Keratinocyte (primary cell): Measurements from ENCODE around the gene NAT10. TPM values are rescaled to one million over a fixed set of nuclear protein-coding genes. Genes with fewer than 3 reads are reported as not detected.
A peak's percentile ranks its signal among the peaks of the same experiment; 100 is the strongest.
"Not testable (repeated sequence)": the region's sequence is repeated elsewhere in the genome, so short reads cannot be mapped to it uniquely, and the experiment has no call there.

Experiments used
- DNase-seq: peaks from one replicate; pipeline ENCODE4 v3.0.0-alpha.2; 2011; ENCODE audit warnings: low read depth, missing footprints, low spot score
- FAIRE-seq: peaks from 2 replicates; lab custom pipeline; 2011; peaks lifted over from hg19 to GRCh38; lab: Jason Lieb, UNC
- H2AFZ ChIP-seq: 2 replicates; pipeline ENCODE4 v1.6.0; 2012; ENCODE audit warnings: low read length, control low read depth, inconsistent platforms; ENCODE audit not compliant: control insufficient read depth
- H3K27ac ChIP-seq: 2 replicates; pipeline ENCODE4 v1.5.1; 2011; ENCODE audit warnings: low read length; ENCODE audit not compliant: control insufficient read depth, insufficient read depth
- H3K27me3 ChIP-seq: 3 replicates; pipeline ENCODE4 v1.6.0; 2011; ENCODE audit warnings: low read length; ENCODE audit not compliant: control insufficient read depth, insufficient read depth; ENCODE audit errors: extremely low read depth
- H3K36me3 ChIP-seq, 2 experiments: 2 replicates in 1 of 2; 3 replicates in 1 of 2; pipeline ENCODE4 v1.5.1; 2011; ENCODE audit warnings: low read length in 2 of 2, mild to moderate bottlenecking in 1 of 2; ENCODE audit not compliant: control insufficient read depth in 2 of 2, insufficient read depth in 2 of 2; ENCODE audit errors: extremely low read depth in 1 of 2
- H3K4me1 ChIP-seq: 3 replicates; pipeline ENCODE4 v1.5.1; 2011; ENCODE audit warnings: low read length; ENCODE audit not compliant: control insufficient read depth, insufficient read depth; ENCODE audit errors: extremely low read depth
- H3K4me2 ChIP-seq: 3 replicates; pipeline ENCODE4 v1.6.0; 2011; ENCODE audit warnings: low read depth, low read length; ENCODE audit not compliant: control insufficient read depth, insufficient read depth; ENCODE audit errors: extremely low read depth
- H3K4me3 ChIP-seq, 3 experiments: fragments of 200-600 bp in 1 of 3; sonication (generic) in 1 of 3; 2 replicates in 2 of 3; 3 replicates in 1 of 3; pipeline ENCODE4 v1.5.1; 2011 to 2016; ENCODE audit warnings: low read length in 3 of 3, mild to moderate bottlenecking in 3 of 3, control low read depth in 2 of 3, inconsistent platforms in 1 of 3, low read depth in 1 of 3, mixed read lengths in 1 of 3, mixed run types in 1 of 3, moderate library complexity in 1 of 3; ENCODE audit not compliant: control insufficient read depth in 2 of 3, insufficient read depth in 2 of 3; ENCODE audit errors: extremely low read depth in 1 of 3
- H3K79me2 ChIP-seq: 2 replicates; pipeline ENCODE4 v1.6.0; 2012; ENCODE audit warnings: low read length; ENCODE audit not compliant: control insufficient read depth, insufficient read depth
- H3K9ac ChIP-seq: 3 replicates; pipeline ENCODE4 v1.6.0; 2011; ENCODE audit warnings: low read length; ENCODE audit not compliant: control insufficient read depth, insufficient read depth; ENCODE audit errors: extremely low read depth
- H3K9me1 ChIP-seq: 3 replicates; pipeline ENCODE4 v1.6.0; 2011; ENCODE audit warnings: low read length; ENCODE audit not compliant: control insufficient read depth, insufficient read depth; ENCODE audit errors: extremely low read depth
- H3K9me3 ChIP-seq: 2 replicates; pipeline ENCODE4 v1.5.1; 2012; ENCODE audit warnings: low read depth, low read length; ENCODE audit not compliant: control insufficient read depth
- H4K20me1 ChIP-seq: 3 replicates; pipeline ENCODE4 v1.6.0; 2011; ENCODE audit warnings: low read length; ENCODE audit not compliant: control insufficient read depth, insufficient read depth; ENCODE audit errors: extremely low read depth
- EZH2 ChIP-seq: IDR thresholded peaks from one replicate; pipeline ENCODE4 v1.6.1; 2012; ENCODE audit warnings: inconsistent platforms, mild to moderate bottlenecking, low read length, moderate library complexity
- dilution Hi-C: fragments of 300-500 bp; cut with MboI; formaldehyde crosslinking; loops from one replicate; pipeline ENCODE4 v1.7.0; 2020; ENCODE audit warnings: low sequenced_read_pairs; ENCODE audit not compliant: extremely low pct_ligation_motif_present
- polyA plus RNA-seq, 5 experiments: library from polyadenylated mRNA; depleted of rRNA in 3 of 5; stranded (reverse) in 3 of 5; stranded (forward) in 1 of 5; unstranded in 1 of 5; fragments of >200 nt; gene quantifications; 1 replicate in 1 of 5; 2 replicates in 3 of 5; 3 replicates in 1 of 5; pipeline versions ENCODE4 v1.2.1 to v1.2.3, GENCODE V29; 2011 to 2012; ENCODE audit warnings: missing spikeins in 2 of 5, low read depth in 1 of 5, low replicate concordance in 1 of 5
- TF ChIP-seq, protein P1 (sequence below), 3 experiments: IDR thresholded peaks in 1 of 3; conservative IDR thresholded peaks in 1 of 3; optimal IDR thresholded peaks in 1 of 3; 2 replicates in 2 of 3; 3 replicates in 1 of 3; pipeline versions ENCODE3 to v1.5.1; 2011; ENCODE audit warnings: low read length in 3 of 3, mild to moderate bottlenecking in 3 of 3, moderate library complexity in 2 of 3, control low read depth in 1 of 3, inconsistent platforms in 1 of 3; ENCODE audit not compliant: insufficient read depth in 2 of 3; ENCODE audit errors: extremely low read depth in 1 of 3

The NAT10 gene
- polyA plus RNA-seq, 1 donor (not counting 4 experiments of a cell fraction or from before 2014, with no cell fraction given) = 44.0 TPM

DNA sequence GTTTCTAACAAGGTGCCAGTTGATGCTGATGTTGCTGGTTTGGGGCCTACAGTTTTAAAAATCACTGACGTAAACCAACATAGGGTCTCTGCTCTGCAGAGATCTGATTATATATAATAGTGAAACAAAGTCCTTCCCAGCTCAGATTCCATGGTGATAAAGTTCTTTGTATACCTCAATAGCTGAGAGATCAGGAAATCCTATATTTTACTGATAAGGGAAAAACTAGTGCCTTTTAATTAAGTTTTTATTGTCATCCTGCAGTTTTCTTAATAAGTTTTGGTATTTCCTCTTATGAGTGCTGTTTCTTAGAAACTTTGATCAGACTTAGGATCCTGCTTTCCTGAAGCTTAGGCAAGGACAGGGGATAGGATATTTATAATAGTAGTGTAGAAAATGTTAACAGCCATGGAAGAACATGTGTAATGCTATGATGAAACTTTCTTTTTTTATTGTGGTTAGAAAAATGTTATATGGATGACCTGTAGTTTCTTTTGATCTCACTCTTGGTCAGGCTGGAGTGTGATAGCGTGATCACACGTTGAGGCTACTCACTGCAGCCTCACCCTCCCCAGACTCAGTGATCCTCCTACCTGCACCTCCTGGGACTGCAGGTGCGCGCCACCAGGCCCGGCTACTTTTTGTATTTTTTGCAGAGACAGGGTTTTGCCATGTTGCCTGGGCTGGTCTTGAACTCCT is 39.8 kb upstream of the NAT10 start:
- dilution Hi-C loops = no loop called here
- Histone ChIP-seq H3K9ac (no peak overlapping the region), H3K9me3 (no peaks in the 10 kb centered on the region), H3K27me3 (no peaks in the 10 kb centered on the region), H3K79me2 (peaks cover 98% of the 10 kb centered on the region), H3K9me1 (no peaks in the 10 kb centered on the region), H2AFZ (no peak overlapping the region), H4K20me1 (peaks cover 33% of the 10 kb centered on the region), H3K4me2 (no peak overlapping the region), H3K4me1 (peaks cover 3% of the 10 kb centered on the region), H3K36me3 (peaks cover 7 to 18% of the 10 kb centered on the region in 2 experiments), H3K4me3 (no peak overlapping the region), H3K27ac (no peak overlapping the region)
- no peak for TF ChIP-seq EZH2
- TF ChIP-seq, protein P1, sequence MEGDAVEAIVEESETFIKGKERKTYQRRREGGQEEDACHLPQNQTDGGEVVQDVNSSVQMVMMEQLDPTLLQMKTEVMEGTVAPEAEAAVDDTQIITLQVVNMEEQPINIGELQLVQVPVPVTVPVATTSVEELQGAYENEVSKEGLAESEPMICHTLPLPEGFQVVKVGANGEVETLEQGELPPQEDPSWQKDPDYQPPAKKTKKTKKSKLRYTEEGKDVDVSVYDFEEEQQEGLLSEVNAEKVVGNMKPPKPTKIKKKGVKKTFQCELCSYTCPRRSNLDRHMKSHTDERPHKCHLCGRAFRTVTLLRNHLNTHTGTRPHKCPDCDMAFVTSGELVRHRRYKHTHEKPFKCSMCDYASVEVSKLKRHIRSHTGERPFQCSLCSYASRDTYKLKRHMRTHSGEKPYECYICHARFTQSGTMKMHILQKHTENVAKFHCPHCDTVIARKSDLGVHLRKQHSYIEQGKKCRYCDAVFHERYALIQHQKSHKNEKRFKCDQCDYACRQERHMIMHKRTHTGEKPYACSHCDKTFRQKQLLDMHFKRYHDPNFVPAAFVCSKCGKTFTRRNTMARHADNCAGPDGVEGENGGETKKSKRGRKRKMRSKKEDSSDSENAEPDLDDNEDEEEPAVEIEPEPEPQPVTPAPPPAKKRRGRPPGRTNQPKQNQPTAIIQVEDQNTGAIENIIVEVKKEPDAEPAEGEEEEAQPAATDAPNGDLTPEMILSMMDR (optimal IDR thresholded peaks at IDR 0.05 in 1 of 3, IDR thresholded peaks at IDR 0.05 in 1 of 3, conservative IDR thresholded peaks at IDR 0.05 in 1 of 3; ENCODE audit: extremely low read depth in 1 of 3, insufficient read depth in 2 of 3, low read length in 3 of 3) = peak in 2 of 3 experiments; percentile 23 to 31
- FAIRE-seq = no peak
- DNase-seq = no peak

DNA sequence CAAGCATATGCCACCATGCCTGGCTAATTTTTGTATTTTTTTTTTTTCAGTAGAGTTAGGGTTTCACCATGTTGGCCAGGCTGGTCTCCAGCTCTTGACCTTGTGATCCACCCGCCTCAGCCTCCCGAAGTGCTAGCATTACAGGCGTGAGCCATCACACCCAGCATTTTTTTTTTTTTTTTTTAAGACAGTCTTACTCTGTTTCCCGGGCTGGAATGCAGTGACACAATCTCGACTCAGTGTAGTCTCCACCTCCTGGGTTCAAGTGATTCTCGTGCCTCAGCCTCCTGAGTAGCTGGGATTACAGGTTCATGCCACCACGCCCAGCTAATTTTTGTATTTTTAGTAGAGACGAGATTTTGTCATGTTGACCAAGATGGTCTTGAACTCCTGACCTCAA is 38.7 kb upstream of the NAT10 start:
- DNase-seq, H2AFZ ChIP-seq, H3K27ac ChIP-seq, H3K4me3 ChIP-seq, H3K4me1 ChIP-seq, H3K9ac ChIP-seq, H3K9me3 ChIP-seq, H3K9me1 ChIP-seq, H3K27me3 ChIP-seq, FAIRE-seq, dilution Hi-C loops, H3K4me2 ChIP-seq: not testable (repeated sequence)
- Histone ChIP-seq H3K36me3 (peaks cover 5 to 12% of the 10 kb centered on the region in 2 experiments), H4K20me1 (peaks cover 30% of the 10 kb centered on the region), H3K79me2 (peaks cover 97% of the 10 kb centered on the region)
